ENCODE measurements around the gene HOXA10.

The HOXA10 gene

GRCh38 chr7:27128034-27128433 is 46.1 kb downstream of the HOXA10 start:
- DNase-seq, result no peak

GRCh38 chr7:27126596-27127327 is 47.4 kb downstream of the HOXA10 start:
- DNase-seq, result no peak

- no peak for DNase-seq
These were observed 48.1 kb downstream of the HOXA10 start for GRCh38 chr7:27125986-27126394.

- no peak for DNase-seq
These were observed 49.0 kb downstream of the HOXA10 start for GRCh38 chr7:27124902-27125689.

- no peak for DNase-seq
These were observed 49.8 kb downstream of the HOXA10 start for GRCh38 chr7:27124096-27124901.

- no peak for DNase-seq
These were observed 50.6 kb downstream of the HOXA10 start for GRCh38 chr7:27123477-27124053.

GRCh38 chr7:27123007-27123476 is 51.1 kb downstream of the HOXA10 start:
- no peak for DNase-seq

- no peak for DNase-seq
These were observed 51.8 kb downstream of the HOXA10 start for GRCh38 chr7:27122077-27122910.

GRCh38 chr7:27121684-27122076 is 52.4 kb downstream of the HOXA10 start:
- DNase-seq, result no peak
